ENCODE results near the gene LONRF3. TPM values are rescaled to one million over a fixed set of nuclear protein-coding genes. Genes with fewer than 3 reads are reported as not detected.
"Not testable (repeated sequence)": the region's sequence is repeated elsewhere in the genome, so short reads cannot be mapped to it uniquely, and the experiment has no call there.

The LONRF3 gene
- total and polyA plus RNA-seq, 8 donors = 1.4 to 7.1 (median 3.6) TPM

DNA sequence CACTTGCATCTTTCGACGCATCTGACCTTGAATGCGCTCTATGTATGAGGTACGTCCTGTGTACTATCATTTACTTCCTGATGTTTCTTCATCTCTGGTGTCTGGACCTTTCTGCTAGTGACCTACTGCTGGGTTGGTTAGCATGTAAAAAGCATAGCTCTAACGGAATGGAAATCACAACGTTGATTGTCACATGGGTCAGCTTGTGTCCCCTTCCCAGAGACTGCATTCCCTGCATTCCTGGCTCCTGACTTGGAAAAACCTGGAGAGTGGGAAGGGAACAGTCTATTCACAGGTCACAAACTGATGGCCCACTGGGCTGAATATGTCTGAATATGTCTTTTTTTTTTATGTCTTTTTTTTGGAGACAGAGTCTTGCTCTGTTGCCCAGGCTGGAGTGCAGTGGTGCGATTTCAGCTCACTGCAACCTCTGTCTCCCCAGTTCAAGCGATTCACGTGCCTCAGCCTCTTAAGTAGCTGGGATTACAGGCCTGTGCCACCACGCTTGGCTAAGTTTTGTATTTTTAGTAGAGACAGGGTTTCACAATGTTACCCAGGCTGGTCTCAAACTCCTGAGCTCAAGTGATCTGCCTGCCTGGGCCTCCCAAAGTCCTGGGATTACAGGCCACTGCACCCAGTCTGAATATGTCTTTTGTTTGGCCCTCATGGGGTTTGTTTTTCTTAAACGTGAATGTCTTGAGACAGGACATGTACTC, 16.3 kb downstream of the LONRF3 start:
- 70 to 80% methylated on average over 11 of the region's 11 CpGs for WGBS, 2 donors
- Histone ChIP-seq H3K27ac (no peak overlapping the region), H3K36me3 (no peaks in the 10 kb centered on the region), H3K4me3 (no peak overlapping the region), H3K4me1 (no peaks in the 10 kb centered on the region), H3K9me3 (no peaks in the 10 kb centered on the region), H3K27me3 (no peaks in the 10 kb centered on the region)
- ATAC-seq (no peak), DNase-seq (no peak), FAIRE-seq (no peak)
- intact Hi-C loops (cut with DNase I) = no loop called here
- TF ChIP-seq, protein P1, sequence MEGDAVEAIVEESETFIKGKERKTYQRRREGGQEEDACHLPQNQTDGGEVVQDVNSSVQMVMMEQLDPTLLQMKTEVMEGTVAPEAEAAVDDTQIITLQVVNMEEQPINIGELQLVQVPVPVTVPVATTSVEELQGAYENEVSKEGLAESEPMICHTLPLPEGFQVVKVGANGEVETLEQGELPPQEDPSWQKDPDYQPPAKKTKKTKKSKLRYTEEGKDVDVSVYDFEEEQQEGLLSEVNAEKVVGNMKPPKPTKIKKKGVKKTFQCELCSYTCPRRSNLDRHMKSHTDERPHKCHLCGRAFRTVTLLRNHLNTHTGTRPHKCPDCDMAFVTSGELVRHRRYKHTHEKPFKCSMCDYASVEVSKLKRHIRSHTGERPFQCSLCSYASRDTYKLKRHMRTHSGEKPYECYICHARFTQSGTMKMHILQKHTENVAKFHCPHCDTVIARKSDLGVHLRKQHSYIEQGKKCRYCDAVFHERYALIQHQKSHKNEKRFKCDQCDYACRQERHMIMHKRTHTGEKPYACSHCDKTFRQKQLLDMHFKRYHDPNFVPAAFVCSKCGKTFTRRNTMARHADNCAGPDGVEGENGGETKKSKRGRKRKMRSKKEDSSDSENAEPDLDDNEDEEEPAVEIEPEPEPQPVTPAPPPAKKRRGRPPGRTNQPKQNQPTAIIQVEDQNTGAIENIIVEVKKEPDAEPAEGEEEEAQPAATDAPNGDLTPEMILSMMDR (IDR thresholded peaks at IDR 0.05) = no peak

DNA sequence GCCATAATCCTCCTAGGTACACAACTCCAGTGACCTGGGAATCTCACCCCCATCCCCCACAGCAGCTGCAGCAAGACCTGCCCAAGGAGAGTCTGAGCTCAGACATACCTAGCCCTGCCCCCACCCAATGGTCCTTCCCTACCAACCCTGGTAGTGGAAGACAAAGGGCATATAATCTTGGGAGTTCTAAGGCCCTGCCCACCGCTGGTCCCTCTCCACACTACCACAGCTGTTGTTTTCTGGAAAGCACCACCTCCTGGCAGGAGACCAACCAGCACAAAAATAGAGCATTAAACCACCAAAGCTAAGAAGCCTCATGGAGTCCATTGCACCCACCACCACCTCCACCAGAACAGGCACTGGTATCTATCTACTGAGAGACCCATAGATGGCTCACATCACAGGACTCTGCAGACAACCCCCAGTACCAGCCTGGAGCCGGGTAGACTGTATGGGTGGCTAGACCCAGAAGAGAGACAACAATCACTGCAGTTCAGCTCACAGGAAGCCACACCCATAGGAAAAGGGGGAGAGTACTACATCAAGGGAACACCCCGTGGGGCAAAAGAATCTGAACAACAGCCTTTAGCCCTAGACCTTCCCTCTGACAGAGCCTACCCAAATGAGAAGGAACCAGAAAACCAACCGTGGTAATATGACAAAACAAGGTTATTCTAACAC, 18.2 kb downstream of the LONRF3 start:
- H3K4me3 ChIP-seq; FAIRE-seq; H3K4me1 ChIP-seq; ATAC-seq; DNase-seq; H3K27ac ChIP-seq; H3K9me3 ChIP-seq; H3K27me3 ChIP-seq; H3K36me3 ChIP-seq; intact Hi-C loops (cut with DNase I): not testable (repeated sequence)
- 71 to 93% methylated on average over 4 of the region's 4 CpGs for WGBS, 2 donors

DNA sequence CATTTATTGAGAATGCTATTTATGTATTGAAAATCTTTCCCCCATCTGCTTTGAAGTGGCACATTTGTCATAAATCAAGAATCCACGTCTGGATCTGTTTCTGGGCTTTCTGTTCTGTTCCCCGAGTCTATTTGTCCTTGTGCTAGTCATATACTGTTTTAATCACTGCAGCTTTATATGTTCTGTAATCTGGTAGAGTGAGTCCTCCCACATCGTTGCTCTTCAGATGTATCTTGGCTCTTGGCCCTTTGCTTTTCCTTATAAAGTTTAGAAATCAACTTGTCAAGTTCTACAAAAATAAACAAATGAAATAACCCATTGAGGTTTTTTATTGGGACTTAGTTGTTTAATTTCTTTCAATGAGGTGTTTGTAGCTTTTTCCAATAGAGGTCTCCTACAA, 29.0 kb downstream of the LONRF3 start:
- Histone ChIP-seq H3K4me1 (no peaks in the 10 kb centered on the region), H3K27ac (no peak overlapping the region), H3K4me3 (no peak overlapping the region), H3K36me3 (no peaks in the 10 kb centered on the region), H3K9me3 (no peaks in the 10 kb centered on the region), H3K27me3 (peaks cover 0 to 4% (median 0%) of the 10 kb centered on the region in 4 donors)
- TF ChIP-seq, protein P1 (IDR thresholded peaks at IDR 0.05) = no peak
- WGBS, 2 donors = 29 to 48% methylated on average over 3 of the region's 3 CpGs
- DNase-seq (no peak), FAIRE-seq (no peak), ATAC-seq (no peak)
- intact Hi-C loops (cut with DNase I) = loop anchor here in 2 of 3 donors (10.0 kb wide), 2 partner anchors 149 to 159 kb away; no protein-coding TSS in a partner anchor

DNA sequence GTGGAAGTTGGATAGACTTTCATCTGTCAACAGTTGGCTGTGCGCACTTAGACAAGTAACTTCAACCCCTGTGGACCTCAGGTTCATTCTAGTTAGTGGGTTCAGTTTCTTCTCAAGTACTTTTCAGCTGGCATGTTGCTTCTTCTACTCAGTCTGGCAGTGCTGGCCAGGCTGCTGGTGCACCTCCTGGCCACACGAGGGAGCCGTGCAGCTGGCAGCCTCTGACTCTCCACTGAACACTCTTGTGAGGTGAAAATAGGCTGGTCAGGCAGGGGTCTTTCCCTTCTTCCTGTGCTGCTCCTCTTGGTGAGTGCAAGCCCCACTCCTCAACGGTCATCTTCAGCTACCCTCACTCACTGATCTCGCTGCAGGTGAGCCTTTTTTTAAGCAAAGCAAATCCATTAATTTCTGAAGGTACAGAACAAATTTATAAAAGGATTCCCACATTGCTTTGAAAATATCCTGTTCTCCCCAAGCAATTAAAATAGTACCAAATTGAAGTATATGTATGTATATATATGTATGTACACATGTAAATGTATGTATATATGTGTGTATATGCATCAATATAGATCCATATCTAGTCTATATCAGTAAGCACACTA, 30.6 kb downstream of the LONRF3 start:
- no peaks in the 10 kb centered on the region for H3K4me1 ChIP-seq
- DNase-seq = peak in 5 of 6 donors; percentile 7 to 87 (median 64)
- peak; percentile 80 to 94 (median 90) for ATAC-seq
- 21 to 22% methylated on average over 5 of the region's 5 CpGs for WGBS, 2 donors
- no peak overlapping the region for H3K27ac ChIP-seq
- H3K4me3 ChIP-seq = no peak overlapping the region
- TF ChIP-seq, protein P1 (IDR thresholded peaks at IDR 0.05) = peak; percentile 85 to 96 (median 93)
- FAIRE-seq = peak; percentile 67
- H3K9me3 ChIP-seq = no peaks in the 10 kb centered on the region
- H3K27me3 ChIP-seq = peaks cover 0 to 3% (median 0%) of the 10 kb centered on the region in 4 donors
- intact Hi-C loops (cut with DNase I) = loop anchor here in 2 of 3 donors (10.0 kb wide), 2 partner anchors 150 to 160 kb away; no protein-coding TSS in a partner anchor
- H3K36me3 ChIP-seq = no peaks in the 10 kb centered on the region

DNA sequence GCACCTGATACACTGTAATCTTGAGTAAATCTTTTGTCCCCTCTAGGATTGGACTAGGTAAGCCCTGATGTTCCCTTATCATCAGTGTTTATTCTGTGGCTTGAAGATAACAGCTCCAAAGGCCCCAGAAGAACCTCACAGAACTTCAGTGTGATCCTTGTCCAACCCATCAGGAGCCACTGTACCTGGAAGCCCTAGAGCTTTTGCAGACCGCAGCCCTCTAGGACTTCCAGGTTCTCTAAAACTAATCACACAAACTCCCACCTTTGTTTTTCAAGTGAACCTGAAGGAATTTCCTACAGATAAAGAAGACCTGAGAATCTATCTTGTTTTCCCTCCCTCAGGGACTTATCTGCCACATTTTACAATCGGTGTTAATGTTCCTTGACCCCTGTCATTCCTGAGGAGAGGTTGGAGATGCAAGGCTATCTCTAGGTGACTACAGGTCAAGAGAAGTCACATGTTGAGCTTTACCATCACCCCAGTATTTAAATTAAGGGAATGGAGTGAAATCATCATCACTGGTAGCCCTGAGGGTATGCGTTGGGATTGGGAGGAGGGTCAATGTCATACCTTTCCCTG, 32.9 kb downstream of the LONRF3 start:
- no peak for ATAC-seq
- intact Hi-C loops (cut with DNase I) = loop anchor here in 2 of 3 donors (10.0 kb wide), 2 partner anchors 152 to 162 kb away; no protein-coding TSS in a partner anchor
- 84 to 95% methylated on average over 3 of the region's 3 CpGs for WGBS, 2 donors
- H3K4me1 ChIP-seq = no peaks in the 10 kb centered on the region
- no peak overlapping the region for H3K27ac ChIP-seq
- H3K27me3 ChIP-seq = peaks cover 0 to 4% (median 0%) of the 10 kb centered on the region in 4 donors
- no peak for FAIRE-seq
- DNase-seq = no peak
- H3K9me3 ChIP-seq = no peaks in the 10 kb centered on the region
- TF ChIP-seq, protein P1 (IDR thresholded peaks at IDR 0.05) = no peak
- H3K36me3 ChIP-seq = no peaks in the 10 kb centered on the region
- no peak overlapping the region for H3K4me3 ChIP-seq
